ENCODE measurements around the gene POLDIP2. TPM values are rescaled to one million over a fixed set of nuclear protein-coding genes. Genes with fewer than 3 reads are reported as not detected.
A peak's percentile ranks its signal among the peaks of the same experiment; 100 is the strongest.

Gene POLDIP2
- total and polyA plus RNA-seq, 2 of the 13 experiments (the other 11 are each of a cell fraction or from before 2014, with no cell fraction given) = 85.9 to 114 TPM

DNA sequence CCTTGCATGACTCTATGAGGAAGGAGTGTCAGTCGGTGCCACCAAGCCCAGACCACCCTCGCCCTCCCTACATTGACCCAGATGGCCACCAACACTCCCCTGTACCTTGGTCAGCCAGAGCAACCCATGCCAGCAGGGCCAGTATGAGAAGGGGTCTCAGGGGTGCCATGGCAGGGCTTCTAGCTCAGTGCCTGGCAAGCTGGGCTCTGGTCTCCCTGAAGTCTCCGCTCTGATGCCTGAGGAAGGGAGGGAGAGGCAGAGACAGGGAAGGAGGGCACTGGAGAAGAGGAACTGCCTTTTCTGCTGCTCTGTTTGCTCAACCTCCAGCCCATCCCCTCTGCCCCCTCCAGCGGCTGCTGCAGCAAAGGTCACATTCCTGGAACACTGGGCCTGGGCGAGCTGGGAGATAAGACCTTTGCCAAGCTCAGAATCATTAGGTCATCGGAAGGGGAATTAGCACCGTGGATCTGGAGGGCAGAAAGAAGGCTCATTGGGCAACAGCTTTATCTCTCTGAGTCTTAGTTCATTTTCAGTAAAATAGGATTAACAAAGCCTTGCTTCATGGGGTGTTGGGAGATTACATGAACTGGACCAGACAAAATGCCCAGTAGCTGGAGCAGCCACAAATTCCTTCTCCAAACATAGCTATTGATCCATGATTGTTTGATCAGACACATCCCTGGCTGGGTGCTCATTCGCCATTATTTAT lies 12.9 kb upstream of the POLDIP2 start, which contains the start of gene VTN (continued):
- TF ChIP-seq, protein P1, sequence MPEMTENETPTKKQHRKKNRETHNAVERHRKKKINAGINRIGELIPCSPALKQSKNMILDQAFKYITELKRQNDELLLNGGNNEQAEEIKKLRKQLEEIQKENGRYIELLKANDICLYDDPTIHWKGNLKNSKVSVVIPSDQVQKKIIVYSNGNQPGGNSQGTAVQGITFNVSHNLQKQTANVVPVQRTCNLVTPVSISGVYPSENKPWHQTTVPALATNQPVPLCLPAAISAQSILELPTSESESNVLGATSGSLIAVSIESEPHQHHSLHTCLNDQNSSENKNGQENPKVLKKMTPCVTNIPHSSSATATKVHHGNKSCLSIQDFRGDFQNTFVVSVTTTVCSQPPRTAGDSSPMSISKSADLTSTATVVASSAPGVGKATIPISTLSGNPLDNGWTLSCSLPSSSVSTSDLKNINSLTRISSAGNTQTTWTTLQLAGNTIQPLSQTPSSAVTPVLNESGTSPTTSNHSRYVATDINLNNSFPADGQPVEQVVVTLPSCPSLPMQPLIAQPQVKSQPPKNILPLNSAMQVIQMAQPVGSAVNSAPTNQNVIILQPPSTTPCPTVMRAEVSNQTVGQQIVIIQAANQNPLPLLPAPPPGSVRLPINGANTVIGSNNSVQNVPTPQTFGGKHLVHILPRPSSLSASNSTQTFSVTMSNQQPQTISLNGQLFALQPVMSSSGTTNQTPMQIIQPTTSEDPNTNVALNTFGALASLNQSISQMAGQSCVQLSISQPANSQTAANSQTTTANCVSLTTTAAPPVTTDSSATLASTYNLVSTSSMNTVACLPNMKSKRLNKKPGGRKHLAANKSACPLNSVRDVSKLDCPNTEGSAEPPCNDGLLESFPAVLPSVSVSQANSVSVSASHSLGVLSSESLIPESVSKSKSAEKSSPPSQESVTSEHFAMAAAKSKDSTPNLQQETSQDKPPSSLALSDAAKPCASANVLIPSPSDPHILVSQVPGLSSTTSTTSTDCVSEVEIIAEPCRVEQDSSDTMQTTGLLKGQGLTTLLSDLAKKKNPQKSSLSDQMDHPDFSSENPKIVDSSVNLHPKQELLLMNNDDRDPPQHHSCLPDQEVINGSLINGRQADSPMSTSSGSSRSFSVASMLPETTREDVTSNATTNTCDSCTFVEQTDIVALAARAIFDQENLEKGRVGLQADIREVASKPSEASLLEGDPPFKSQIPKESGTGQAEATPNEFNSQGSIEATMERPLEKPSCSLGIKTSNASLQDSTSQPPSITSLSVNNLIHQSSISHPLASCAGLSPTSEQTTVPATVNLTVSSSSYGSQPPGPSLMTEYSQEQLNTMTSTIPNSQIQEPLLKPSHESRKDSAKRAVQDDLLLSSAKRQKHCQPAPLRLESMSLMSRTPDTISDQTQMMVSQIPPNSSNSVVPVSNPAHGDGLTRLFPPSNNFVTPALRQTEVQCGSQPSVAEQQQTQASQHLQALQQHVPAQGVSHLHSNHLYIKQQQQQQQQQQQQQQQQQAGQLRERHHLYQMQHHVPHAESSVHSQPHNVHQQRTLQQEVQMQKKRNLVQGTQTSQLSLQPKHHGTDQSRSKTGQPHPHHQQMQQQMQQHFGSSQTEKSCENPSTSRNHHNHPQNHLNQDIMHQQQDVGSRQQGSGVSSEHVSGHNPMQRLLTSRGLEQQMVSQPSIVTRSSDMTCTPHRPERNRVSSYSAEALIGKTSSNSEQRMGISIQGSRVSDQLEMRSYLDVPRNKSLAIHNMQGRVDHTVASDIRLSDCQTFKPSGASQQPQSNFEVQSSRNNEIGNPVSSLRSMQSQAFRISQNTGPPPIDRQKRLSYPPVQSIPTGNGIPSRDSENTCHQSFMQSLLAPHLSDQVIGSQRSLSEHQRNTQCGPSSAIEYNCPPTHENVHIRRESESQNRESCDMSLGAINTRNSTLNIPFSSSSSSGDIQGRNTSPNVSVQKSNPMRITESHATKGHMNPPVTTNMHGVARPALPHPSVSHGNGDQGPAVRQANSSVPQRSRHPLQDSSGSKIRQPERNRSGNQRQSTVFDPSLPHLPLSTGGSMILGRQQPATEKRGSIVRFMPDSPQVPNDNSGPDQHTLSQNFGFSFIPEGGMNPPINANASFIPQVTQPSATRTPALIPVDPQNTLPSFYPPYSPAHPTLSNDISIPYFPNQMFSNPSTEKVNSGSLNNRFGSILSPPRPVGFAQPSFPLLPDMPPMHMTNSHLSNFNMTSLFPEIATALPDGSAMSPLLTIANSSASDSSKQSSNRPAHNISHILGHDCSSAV (CRISPR knock-in tag; IDR thresholded peaks at IDR 0.05; ENCODE audit: borderline replicate concordance) = no peak
- TF ChIP-seq ZNF720 (CRISPR knock-in tag; IDR thresholded peaks at IDR 0.05) (no peak), ZNF761 (CRISPR knock-in tag; conservative IDR thresholded peaks at IDR 0.05) (peak; percentile 78), ZNF670 (CRISPR knock-in tag; IDR thresholded peaks at IDR 0.05; ENCODE audit: borderline replicate concordance) (no peak), PHF8 (CRISPR knock-in tag; IDR thresholded peaks at IDR 0.05) (no peak; the same call in none of the 2 replicates), ZNF350 (CRISPR knock-in tag; IDR thresholded peaks at IDR 0.05; ENCODE audit: borderline replicate concordance, low read depth) (peak; percentile 91; the same call in 1 of the 2 replicates), ZNF724P (CRISPR knock-in tag; IDR thresholded peaks at IDR 0.05; ENCODE audit: borderline replicate concordance) (no peak), KDM2A (CRISPR knock-in tag; IDR thresholded peaks at IDR 0.05; ENCODE audit: borderline replicate concordance, low read depth) (peak; percentile 79), TMF1 (CRISPR knock-in tag; IDR thresholded peaks at IDR 0.05; ENCODE audit: low read depth) (peak; percentile 11; the same call in 1 of the 2 replicates), ZNF205 (CRISPR knock-in tag; IDR thresholded peaks at IDR 0.05) (peak; percentile 41; the same call in 1 of the 2 replicates), ZNF264 (CRISPR knock-in tag; IDR thresholded peaks at IDR 0.05) (peak; percentile 79; the same call in 1 of the 2 replicates), ZC3H13 (CRISPR knock-in tag; IDR thresholded peaks at IDR 0.05) (peak; percentile 26; the same call in 1 of the 2 replicates), ZNF543 (CRISPR knock-in tag; IDR thresholded peaks at IDR 0.05) (no peak), XBP1 (CRISPR knock-in tag; IDR thresholded peaks at IDR 0.05) (no peak), ZBTB7B (CRISPR knock-in tag; IDR thresholded peaks at IDR 0.05) (peak; percentile 90)
- TF ChIP-seq, protein P2, sequence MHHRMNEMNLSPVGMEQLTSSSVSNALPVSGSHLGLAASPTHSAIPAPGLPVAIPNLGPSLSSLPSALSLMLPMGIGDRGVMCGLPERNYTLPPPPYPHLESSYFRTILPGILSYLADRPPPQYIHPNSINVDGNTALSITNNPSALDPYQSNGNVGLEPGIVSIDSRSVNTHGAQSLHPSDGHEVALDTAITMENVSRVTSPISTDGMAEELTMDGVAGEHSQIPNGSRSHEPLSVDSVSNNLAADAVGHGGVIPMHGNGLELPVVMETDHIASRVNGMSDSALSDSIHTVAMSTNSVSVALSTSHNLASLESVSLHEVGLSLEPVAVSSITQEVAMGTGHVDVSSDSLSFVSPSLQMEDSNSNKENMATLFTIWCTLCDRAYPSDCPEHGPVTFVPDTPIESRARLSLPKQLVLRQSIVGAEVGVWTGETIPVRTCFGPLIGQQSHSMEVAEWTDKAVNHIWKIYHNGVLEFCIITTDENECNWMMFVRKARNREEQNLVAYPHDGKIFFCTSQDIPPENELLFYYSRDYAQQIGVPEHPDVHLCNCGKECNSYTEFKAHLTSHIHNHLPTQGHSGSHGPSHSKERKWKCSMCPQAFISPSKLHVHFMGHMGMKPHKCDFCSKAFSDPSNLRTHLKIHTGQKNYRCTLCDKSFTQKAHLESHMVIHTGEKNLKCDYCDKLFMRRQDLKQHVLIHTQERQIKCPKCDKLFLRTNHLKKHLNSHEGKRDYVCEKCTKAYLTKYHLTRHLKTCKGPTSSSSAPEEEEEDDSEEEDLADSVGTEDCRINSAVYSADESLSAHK (CRISPR knock-in tag; IDR thresholded peaks at IDR 0.05; ENCODE audit: borderline replicate concordance) = no peak
- TF ChIP-seq, protein P3, sequence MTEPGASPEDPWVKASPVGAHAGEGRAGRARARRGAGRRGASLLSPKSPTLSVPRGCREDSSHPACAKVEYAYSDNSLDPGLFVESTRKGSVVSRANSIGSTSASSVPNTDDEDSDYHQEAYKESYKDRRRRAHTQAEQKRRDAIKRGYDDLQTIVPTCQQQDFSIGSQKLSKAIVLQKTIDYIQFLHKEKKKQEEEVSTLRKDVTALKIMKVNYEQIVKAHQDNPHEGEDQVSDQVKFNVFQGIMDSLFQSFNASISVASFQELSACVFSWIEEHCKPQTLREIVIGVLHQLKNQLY (CRISPR knock-in tag; IDR thresholded peaks at IDR 0.05) = peak; percentile 66; the same call in 1 of the 2 replicates
